HG03558 (cell line): Measurements from ENCODE around the gene AGAP3.

Source experiments
- ATAC-seq: cut with Tn5 transposase; IDR thresholded peaks from one replicate; pipeline ENCODE4 v1.9.1; 2021; ENCODE audit warnings: moderate number of reproducible peaks; ENCODE audit not compliant: unreplicated experiment; ENCODE audit errors: extremely low read depth

Gene AGAP3

DNA sequence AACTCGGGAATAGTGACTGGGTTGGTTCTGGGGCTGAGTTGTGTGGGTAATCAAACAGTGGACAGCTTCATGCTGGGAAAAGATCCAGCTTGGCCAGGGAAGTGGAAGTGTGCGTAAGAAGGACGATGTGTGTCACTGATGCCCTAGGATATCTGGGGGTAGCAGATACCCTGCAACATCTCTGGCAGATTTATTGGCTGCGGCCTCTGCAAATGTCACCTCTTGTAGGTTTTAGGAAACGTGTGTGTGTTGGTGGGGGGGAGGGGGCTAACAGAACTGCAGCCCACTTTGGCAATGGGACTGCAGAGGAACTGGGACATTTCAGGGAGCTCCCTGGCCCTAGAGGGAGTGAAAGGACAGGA lies 965 bp upstream of the AGAP3 start:
- ATAC-seq: no peak

DNA sequence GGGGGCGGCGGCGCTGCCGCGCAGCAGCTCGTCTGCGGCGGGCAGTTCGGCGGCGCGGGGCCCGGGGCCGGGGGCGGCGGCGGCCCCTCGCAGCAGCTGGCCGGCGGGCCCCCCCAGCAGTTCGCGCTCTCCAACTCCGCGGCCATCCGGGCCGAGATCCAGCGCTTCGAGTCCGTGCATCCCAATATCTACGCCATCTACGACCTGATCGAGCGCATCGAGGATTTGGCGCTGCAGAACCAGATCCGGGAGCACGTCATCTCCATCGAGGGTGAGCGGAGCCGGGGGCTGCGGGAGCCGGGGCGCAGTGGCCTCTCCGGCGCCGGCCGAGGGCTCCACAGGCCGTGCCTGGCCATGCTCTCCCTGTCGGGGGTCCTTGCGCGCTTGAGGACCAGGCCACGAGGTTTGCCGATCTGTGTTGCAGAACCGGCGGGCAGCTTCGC lies 548 bp downstream of the AGAP3 start:
- no peak for ATAC-seq

DNA sequence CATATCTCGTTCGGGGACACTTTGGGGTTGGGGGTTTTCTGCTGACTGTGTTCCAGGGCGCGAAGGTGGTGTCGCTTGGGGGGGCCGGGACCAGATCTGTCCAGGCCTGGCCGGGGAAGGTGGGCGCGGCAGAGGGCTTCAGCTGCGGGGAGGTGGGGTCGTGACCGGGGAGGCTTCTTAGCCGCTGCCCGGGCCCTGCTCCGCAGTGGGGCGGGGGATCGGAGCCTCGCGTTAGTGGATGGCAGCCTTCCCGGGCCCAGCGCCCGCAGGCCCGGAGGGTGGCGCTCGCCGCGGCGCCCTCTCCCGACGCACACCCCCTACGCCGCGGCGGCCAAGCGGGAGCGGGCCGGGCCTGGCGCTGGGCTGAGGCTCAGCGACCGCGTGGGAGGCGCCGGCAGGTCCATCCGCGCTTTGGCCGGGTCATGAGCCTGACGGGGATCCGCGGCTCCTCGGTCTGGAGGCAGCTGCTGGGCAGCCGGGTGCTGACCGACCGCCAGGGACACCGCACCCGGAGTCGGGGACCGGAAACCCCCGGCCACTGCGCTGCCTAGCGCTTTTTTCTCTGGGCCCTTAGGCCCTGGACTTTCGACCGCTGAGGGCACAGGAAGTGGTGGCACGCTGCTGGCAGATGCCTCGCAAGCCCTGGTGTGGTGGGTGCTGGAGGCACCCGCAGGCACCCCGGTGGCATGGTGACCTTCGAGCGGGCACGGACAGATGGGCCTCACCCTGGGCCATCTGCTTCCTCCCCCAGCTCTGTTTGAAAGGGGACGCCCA lies 1.2 kb downstream of the AGAP3 start:
- no peak for ATAC-seq

DNA sequence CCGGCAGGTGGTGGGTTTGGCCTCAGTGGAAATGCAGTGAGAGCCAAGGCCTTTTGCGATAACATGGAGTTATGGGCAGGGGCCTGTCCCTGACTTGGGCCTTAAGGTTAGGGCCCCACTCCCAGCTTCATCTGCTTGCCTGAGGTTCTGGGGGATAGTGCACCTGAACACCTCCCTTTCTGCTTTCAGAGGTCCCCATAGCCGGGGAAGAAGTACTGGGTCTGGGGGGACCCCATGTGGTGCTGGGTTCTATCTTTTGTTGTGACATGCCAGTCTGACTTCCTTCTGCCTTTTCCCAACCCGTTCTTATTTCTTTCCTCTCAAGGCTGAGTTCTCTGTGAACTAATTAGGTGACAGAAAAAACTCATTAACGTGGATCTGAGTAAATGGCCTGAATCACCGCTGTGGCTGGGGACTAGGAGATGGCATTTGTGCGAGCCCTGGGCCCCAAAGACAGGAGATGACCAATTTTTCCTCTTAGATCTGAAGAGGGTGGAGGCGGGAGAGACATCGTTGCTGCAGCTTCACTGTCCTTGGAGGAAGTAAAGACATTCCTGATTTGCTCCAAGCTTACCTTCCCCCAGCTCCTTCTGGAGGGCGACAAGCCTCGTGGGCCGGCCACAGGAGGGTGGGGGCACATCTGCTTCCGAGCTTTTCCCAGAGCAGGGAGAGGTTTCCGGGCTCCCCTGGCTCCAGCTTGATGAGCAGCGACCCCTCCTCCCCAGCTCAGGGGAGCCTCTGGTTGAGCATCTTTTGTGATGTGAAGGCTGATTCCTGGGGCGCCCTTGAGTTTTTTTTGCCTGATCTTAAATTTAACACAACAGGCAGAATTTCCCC lies 2.0 kb downstream of the AGAP3 start:
- ATAC-seq: no peak

DNA sequence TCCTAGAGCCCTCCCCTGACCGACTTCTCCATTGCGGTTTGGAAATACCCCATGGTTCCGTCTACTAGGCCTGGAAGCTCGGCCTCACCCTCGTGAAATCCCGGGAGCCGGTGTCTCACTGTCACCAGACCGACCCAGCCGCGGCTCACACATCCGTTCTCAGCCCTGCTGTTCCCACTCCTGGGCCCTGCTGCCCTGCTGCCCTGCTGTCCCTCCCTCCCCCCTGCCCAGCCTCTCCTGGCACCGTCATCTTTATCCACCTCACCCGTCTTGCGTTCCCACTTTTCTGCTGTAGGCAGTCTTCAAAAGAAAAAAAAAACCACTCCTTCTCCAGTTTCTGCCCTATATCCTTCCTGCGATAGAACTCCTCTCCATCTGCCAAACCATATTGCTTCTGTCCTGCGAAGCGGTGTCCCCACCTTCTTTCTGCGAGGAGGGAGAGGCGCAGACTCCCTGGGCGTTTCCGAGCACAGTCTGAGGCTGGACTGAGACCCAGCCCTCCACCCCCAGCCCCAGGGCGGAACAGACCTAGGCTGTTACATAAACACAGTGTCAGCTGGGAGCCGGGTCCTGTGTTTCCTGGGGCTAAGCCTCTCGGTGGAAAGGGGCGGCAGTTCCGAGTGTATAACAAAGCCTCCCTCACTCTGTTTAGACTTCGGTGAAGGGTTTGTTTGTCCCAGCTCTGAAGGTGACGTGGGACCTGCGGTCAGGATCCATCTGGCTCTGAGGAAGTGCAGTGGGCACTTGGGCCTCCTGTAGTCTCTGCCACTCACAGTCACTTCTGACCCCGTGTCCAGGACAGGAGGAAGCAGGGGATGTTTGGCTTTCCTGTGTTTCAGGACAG lies 2.8 kb downstream of the AGAP3 start:
- ATAC-seq: no peak

DNA sequence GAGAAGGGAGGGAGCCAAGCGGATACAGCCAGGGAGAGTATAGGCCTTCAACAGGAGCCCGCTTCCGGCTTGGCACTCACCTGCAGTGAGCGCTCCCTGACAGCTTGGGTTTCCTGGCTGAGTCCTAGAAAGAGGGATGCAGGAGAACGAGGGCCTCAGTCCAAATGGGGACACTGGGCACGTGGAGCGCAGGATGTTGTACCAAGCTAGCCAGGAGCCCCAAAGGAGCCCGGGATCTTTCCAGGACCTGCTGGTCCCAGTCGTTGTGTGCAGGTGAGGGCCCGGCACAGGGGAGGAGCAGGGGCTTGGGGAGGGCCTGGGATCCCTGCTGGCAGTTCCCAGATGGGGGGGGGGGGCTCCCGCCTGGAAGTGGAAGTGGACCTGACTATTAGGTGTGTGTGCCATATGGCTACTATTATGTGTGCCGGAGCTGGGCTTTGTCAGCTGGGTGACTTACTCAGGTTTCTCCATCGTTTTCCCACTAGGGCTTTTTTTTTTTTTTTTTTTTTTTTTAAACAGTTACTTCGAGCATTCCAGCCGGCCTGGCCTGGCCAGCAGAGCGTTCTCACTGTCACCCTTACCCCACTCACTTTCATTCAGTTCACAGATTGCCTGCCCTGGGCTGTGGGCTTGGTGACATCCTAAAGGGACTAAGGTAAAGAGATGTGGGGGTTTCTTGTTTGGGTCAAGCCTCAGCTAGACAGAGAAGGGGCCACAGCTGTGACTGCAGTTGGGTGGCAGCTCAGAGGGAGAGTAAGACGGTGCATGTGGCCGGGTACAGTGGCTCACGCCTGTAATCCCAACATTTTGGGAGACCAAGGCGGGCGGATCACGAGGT lies 3.8 kb downstream of the AGAP3 start:
- no peak for ATAC-seq

DNA sequence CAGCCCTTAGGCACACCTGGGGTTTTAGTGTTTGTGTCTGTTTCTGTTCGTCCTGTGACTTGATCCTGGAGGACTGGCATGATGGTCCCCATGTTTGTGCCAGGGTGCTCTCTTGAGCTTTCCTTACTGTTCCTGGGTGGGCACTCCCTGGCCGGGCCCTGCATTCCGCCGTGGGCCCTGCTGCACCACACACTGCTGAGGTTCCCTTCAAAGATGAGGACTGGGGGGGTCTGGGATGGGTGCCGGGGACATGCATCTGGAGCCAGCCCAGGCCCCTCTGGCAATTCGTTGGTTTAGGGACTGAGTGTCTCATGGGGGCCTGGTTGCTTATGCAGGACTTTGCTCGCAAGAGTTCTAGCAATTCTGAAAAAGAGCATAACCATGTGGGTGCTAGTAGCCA lies 4.7 kb downstream of the AGAP3 start:
- ATAC-seq: no peak

DNA sequence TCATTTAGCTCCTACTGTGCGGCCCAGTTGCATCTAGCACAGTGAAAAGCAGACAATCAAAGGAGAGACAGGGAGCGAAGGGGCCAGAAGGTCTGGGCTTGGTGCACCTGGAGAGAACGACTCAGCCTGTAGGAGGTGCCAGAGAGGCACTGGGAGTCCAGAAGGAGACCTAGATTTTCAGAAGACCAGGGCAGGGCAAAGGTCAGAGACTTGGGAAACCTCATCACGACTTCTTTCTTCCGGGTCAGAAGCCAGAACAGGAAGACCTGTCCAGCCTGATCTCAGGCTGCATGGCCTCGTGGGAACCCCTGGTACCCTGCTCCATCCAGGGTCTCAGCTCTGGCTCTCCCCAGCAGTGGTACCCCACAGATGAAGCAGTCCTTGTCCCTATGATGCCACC lies 5.2 kb downstream of the AGAP3 start:
- ATAC-seq: no peak

DNA sequence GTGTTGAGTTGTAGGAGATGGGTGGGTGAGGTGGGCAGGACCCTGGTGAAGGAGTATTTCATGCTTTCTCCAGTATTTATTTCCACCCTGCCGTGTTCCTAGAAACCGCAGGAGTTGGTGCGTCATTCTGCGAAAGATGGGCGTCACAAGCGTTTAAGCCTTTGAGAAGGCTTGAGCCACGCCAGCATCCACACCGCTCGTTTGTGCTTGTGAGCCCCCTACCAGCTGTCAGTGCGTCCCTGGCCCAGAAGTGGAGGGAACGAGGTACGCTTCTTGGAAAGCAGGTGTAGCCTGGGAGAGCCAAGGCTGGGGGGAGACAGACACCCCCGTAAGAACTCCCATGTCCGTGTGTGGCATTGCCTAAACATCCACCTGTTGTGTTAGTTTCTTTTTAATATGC lies 5.7 kb downstream of the AGAP3 start:
- ATAC-seq: no peak

DNA sequence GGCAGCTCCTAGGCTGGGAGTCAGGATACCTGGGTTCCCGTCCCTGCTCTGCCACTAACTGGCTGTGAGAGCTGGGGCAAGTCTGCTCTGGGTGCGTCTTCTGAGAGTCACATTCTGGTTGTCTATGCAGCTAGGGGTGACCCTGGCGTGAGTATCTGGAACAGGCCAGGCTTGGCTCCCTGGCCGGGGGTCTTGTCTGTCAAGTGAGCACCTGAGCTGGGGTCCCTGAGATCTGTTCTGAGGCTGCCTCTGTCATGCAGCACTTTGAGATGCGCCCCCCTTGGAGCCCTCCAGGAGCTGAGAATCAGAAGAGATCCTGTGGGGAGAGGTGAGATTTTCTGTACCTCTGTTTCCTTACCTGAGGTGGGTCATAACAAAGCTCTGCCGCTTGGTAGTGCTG lies 7.5 kb downstream of the AGAP3 start:
- ATAC-seq: no peak

DNA sequence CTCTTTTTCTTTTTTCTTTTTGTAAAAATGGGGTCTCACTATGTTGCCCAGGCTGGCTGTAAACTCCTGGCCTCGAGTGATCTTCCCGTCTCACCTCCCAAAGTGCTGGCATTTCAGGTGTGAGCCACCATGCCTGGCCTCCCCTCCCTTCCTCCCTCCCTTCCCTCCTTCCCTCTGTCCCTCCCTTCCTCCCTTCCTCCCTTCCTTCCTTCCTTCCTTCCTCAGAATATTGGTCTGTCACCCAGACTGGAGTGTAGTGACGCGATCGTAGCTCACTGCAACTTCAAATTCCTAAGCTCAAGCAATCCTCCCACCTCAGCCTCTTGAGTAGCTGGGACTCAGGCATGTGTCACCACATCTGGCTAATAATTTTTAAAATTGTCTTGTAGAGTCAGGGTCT lies 8.4 kb downstream of the AGAP3 start:
- ATAC-seq: no peak

DNA sequence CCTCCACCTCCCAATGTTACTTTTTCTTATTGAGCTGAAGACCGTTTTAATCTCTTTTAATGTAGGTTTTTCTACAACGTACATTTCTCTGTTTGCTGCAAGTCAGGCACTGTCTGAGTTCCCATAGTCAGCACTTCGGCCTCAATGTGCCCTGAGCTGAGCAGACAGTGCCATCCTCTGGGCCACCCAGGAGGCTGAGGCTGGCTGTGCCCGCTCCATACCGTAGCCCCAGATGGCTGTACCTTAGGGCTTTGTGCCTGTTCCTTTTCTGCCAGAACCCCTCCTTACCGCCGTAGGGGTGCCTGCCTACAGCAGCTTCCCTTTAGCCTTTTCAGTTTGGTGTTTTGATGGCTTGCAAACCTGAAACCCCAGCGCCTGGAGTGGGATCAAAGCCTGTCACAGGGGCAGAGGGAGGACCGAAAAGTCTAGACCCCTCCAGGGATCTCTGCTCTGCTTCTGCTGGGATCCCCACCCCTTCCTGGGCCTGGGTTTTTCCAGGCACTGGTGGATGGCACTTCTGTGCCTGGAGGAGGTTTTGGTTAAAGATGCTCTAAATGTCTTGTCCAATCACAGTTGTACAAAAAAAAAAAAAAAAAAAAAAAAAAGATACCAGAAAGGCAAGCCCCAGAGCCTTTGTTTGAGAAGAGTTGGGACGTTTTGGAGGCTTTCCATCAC lies 9.0 kb downstream of the AGAP3 start:
- no peak for ATAC-seq

DNA sequence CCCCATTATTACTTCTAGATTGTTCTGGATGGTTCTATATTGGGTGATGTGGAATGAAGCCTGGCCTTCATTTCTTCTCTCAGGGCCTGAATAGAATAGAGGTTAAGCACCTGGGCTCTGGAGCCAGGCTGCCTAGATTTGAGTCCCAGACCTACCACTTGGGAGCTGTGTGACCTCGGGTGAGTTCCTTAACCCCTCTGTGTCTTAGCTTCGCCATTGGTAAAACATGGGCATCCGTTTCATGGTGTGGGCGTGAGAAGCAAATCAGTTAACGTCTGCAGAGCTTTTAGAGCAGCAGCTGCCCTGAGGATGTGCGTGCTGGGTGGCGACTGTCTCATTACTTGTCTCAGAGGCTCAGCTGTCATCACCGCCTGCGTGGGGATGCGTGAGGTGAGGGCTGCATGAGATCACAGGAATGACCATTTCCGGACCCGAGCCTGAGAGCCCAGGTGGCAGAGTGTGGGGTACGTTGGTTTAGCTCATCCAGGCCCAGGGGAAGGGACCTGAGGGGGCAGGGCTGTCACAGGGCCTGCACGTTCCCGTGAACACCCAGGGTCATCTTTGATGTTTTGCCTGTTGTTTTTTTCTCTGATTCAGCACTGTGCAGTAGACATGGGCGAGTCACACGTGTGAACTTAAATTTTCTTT lies 9.7 kb downstream of the AGAP3 start:
- ATAC-seq: no peak

DNA sequence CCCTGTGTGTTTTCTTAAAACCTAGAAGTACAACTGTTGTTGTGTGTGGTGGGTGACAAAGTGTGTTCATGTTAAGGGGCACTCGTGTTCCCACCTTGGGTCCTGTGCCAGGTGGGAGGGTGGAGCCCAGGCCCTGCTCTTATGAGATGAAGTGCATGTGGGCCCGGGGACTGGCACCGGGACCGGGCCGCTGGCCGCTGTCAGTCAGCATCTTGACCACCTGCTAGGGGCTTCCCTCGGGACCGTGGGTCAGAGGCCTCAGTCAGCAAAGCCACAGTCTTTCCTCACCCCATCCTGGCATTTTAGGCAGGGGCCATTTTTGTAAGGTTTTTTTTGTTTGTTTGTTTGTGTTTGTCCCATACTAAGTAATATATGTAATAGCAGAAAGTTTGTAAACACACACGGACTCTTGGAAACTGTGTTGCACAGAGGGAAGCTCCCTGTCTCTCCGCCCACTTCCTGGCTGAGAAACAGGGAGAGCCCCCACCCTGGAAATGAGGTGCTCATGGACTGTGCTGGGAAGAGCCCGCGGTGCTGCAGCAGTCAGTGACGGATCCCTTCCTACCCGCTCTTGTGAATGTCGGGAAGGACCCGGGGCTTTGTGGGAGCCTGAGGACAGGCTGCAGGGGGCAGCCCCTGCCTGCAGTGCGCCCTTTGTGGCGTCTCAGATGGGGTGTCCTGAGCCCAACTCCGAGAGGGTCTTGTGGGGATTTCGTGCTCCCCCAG lies 13.4 kb downstream of the AGAP3 start:
- no peak for ATAC-seq

DNA sequence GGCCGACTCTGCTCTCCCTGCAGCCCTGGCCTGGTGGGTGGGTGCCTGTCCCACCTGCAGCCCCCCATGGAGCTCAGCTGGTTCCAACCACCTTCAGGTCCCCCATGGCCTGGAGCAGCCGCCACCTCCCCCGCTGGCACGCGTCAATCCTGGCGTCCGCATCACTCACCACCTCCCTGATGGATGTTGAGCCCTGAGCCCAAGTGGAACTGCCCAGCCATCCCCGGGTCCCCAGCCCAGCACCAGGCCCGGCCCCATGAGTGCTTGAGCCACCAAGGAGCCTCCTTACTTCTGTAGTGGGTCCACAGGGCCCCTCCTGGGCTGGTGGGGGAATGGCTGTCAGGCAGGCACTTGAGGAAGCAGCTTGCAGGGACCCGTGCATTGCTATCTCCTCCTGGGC lies 14.6 kb downstream of the AGAP3 start:
- no peak for ATAC-seq

DNA sequence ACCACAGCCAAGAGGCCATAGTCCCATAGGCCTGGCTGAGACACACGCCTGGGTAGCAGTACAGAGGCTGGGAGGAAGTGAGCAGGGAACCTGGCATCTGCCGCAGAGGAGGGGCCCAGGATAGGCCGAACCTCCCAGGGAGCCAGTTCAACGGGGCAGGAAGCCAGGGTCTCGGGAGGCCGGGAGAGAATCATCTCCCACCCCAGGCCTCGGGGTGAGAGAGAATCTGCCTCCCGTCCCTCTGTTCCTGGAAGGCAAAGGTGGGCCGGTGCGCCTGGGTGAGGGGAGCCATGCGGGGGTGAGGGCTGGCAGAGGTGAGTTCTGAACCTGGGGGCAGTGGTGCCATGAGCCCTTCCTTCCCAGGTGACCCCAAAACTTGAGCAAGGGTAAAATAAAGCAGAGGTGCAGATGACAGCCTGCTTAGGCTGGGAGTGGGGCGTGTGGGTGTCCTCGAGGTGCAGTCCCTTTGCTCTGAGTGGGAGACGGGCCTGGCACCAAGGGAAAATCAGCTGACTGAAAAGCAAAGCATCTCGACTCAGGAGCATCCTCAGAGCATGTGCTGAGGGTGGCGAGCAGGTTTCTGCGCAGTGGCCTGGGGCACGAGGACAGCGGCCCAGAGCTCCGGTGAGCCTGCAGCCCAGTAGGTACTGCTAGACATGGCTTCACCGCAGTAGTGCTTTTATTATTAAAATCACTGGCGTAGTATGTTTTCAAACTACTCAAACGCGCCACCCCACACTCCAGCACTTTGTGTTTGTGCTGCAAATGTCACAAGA lies 15.5 kb downstream of the AGAP3 start:
- ATAC-seq: no peak

DNA sequence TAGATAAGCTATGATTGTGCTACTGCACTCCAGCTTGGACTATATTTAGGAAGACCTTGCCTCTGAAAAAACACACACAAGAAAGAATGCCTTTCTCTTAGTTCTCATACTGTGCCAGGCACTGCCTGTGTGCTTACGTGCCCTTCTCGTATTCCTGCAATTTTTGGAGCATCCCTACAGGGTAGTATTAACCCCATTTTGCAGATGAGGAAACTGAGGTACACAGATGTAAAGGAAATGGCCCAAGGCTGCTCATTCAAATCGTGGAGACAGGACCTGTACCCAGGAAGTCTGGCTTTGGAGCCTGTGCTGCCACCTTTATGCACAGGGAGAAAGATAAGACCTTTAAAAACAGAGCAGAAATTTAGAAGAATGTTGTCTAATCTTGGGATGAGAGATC lies 16.7 kb downstream of the AGAP3 start:
- no peak for ATAC-seq

DNA sequence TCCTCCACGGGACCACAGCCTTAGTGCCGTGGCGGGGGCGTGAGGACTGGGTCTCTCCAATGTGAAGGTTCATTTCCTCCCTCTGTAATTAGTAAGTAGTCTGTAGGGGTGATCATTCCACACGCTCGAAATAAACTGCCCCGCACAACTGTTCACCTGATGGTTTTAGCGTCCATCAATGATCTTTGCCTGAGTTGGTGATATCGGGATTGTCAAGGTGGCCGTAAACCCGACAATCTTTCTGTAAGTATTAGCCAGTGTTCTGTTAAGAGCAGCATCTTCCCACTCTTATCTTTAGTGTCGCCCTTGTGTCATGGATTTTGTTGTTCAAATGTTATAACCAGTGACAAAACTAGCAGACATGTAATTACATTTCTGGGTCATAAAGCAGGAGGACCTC lies 17.7 kb downstream of the AGAP3 start:
- no peak for ATAC-seq
